OCI-LY7 (cell line): Measurements from ENCODE around the gene EVI5. TPM values are rescaled to one million over a fixed set of nuclear protein-coding genes. Genes with fewer than 3 reads are reported as not detected.

ENCODE experiments used
- BruUV-seq: library from RNA; stranded (reverse); fragments of 400-500 nt; replicated peaks from 2 replicates; lab custom pipeline; 2021; lab: Mats Ljungman, UMichigan
- CTCF ChIA-PET: fragments of 300-600 bp; sonication (Branson Sonifier 250); formaldehyde crosslinking; loops from one replicate; lab custom pipeline; 2022; ENCODE audit warnings: antibody characterized with exemption; ENCODE audit not compliant: unreplicated experiment; lab: Charles Lee
- POLR2A ChIA-PET: fragments of 300-600 bp; sonication (Branson Sonifier 250); formaldehyde crosslinking; loops from one replicate; lab custom pipeline; 2022; ENCODE audit warnings: antibody characterized with exemption; lab: Charles Lee
- DNase-seq: peaks from one replicate; pipeline ENCODE4 v3.0.0-alpha.2; 2015; ENCODE audit warnings: low spot score
- H2AFZ ChIP-seq: fragments of 200-600 bp; sonication (generic), shearing (Covaris generic); 2 replicates; pipeline ENCODE4 v1.6.1; 2014; ENCODE audit warnings: mild to moderate bottlenecking, antibody characterized with exemption, low read length, moderate library complexity
- H3K27ac ChIP-seq: fragments of 200-600 bp; sonication (generic); 2 replicates; pipeline ENCODE4 v1.5.1; 2014; ENCODE audit warnings: mixed run types, low read depth, mild to moderate bottlenecking, moderate library complexity, low read length, inconsistent platforms; ENCODE audit not compliant: poor library complexity, severe bottlenecking
- H3K36me3 ChIP-seq: fragments of 200-600 bp; sonication (generic); 2 replicates; pipeline ENCODE4 v1.6.1; 2014; ENCODE audit warnings: mild to moderate bottlenecking, antibody characterized with exemption, low read length, moderate library complexity, mixed read lengths; ENCODE audit not compliant: insufficient read depth
- H3K4me1 ChIP-seq: fragments of 200-600 bp; sonication (generic); 2 replicates; pipeline ENCODE4 v1.5.1; 2014; ENCODE audit warnings: mild to moderate bottlenecking, low read length; ENCODE audit not compliant: insufficient read depth, poor library complexity, severe bottlenecking
- H3K4me2 ChIP-seq: fragments of 200-600 bp; sonication (generic); 2 replicates; pipeline ENCODE4 v1.6.1; 2014; ENCODE audit warnings: mild to moderate bottlenecking, low read length
- H3K4me3 ChIP-seq: fragments of 200-600 bp; sonication (generic); 2 replicates; pipeline ENCODE4 v1.5.1; 2014; ENCODE audit warnings: mild to moderate bottlenecking, low read depth, low read length; ENCODE audit not compliant: poor library complexity, severe bottlenecking
- H3K79me2 ChIP-seq: fragments of 200-600 bp; sonication (generic); 2 replicates; pipeline ENCODE4 v1.6.1; 2016; ENCODE audit warnings: low read depth, mild to moderate bottlenecking, low read length, moderate library complexity, mixed read lengths; ENCODE audit not compliant: insufficient read depth
- H3K9me2 ChIP-seq: fragments of 200-600 bp; sonication (generic); 2 replicates; pipeline ENCODE4 v1.6.1; 2016; ENCODE audit warnings: mild to moderate bottlenecking, low read length, mixed read lengths; ENCODE audit not compliant: insufficient read depth
- H3K9me3 ChIP-seq: fragments of 200-600 bp; sonication (generic); 2 replicates; pipeline ENCODE4 v1.6.1; 2014; ENCODE audit warnings: mild to moderate bottlenecking, mixed run types, low read length, mixed read lengths
- H4K20me1 ChIP-seq: fragments of 200-600 bp; sonication (generic); 2 replicates; pipeline ENCODE4 v1.6.1; 2014; ENCODE audit warnings: mild to moderate bottlenecking, antibody characterized with exemption, low read length, moderate library complexity, mixed read lengths; ENCODE audit not compliant: insufficient read depth
- EZH2phosphoT487 ChIP-seq: fragments of 200-600 bp; sonication (generic); IDR thresholded peaks from 2 replicates; pipeline ENCODE4 v1.6.1; 2018; ENCODE audit warnings: low read depth, borderline replicate concordance, mild to moderate bottlenecking, mixed run types, antibody characterized with exemption, low read length, moderate library complexity, mixed read lengths
- intact Hi-C: fragments of 100-400 bp; cut with micrococcal nuclease; formaldehyde crosslinking; loops from one replicate; pipeline ENCODE4 v1.10.0; 2022; ENCODE audit not compliant: unreplicated experiment
- total RNA-seq, 2 experiments: library from RNA; depleted of rRNA in 1 of 2; stranded (reverse); fragments of >200 nt in 1 of 2; shearing (Covaris generic) in 1 of 2; gene quantifications; 2 replicates each; pipeline ENCODE4 v1.2.3, GENCODE V29; 2014 to 2022
- TF ChIP-seq, protein P1 (sequence below): fragments of 200-600 bp; sonication (generic); conservative IDR thresholded peaks from 2 replicates; pipeline ENCODE4 v1.5.1; 2014; ENCODE audit warnings: mild to moderate bottlenecking, antibody characterized with exemption, low read length, moderate library complexity, mixed read lengths

The EVI5 gene
- total RNA-seq, 2 experiments from 2014 or later, result 15.1 to 27.8 TPM

DNA sequence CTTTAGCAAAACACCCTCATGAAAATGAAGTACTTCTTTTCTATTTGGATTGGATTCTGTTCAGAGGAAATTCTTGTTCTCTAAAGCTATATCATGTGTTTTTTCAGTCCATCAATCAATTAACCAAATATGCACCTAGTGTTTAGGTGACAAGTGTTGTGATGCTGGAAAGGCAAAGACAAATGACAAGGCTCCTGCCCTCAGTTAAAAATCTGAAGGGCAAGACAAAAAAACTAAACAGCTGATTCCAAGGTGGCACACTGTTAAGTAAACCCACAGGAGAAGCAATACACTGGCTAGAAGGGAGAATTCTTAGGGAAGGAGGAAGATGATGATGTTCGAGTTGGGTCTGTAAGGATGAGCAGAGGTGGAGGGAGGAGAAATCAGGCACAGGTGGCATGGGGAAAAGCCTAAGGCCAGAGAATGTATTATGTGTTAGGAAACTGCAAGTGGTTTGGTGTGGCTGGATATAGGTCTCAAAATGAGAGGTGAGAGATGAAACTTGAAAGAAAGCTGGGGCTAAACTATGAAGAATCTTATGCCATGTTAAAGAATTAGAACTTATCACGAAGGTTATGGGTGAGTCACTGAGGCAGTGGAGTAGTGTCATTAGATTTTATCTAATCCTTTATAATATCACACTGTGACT is 246.4 kb downstream of the EVI5 start:
- no peak for DNase-seq
- no peaks in the 10 kb centered on the region for H4K20me1 ChIP-seq
- no peaks in the 10 kb centered on the region for H3K79me2 ChIP-seq
- no peaks in the 10 kb centered on the region for H3K9me2 ChIP-seq
- no peak overlapping the region for H3K27ac ChIP-seq
- H3K4me1 ChIP-seq, result no peaks in the 10 kb centered on the region
- no TSS peak for BruUV-seq
- H3K4me2 ChIP-seq, result 0 out of 2 replicates have a peak overlapping the region, but pooled peaks have one; percentile 27
- ChIA-PET CTCF (no interaction called here), POLR2A (interaction anchor here (0.5 to 1.2 kb wide), 2 partner anchors 28 to 76 kb away, joined by 6 to 9 read pairs; no protein-coding TSS in a partner anchor)
- H3K36me3 ChIP-seq, result no peaks in the 10 kb centered on the region
- H3K9me3 ChIP-seq, result no peaks in the 10 kb centered on the region
- intact Hi-C loops, result no loop called here
- no peak overlapping the region for H3K4me3 ChIP-seq
- no peak for TF ChIP-seq EZH2phosphoT487
- TF ChIP-seq, protein P1, sequence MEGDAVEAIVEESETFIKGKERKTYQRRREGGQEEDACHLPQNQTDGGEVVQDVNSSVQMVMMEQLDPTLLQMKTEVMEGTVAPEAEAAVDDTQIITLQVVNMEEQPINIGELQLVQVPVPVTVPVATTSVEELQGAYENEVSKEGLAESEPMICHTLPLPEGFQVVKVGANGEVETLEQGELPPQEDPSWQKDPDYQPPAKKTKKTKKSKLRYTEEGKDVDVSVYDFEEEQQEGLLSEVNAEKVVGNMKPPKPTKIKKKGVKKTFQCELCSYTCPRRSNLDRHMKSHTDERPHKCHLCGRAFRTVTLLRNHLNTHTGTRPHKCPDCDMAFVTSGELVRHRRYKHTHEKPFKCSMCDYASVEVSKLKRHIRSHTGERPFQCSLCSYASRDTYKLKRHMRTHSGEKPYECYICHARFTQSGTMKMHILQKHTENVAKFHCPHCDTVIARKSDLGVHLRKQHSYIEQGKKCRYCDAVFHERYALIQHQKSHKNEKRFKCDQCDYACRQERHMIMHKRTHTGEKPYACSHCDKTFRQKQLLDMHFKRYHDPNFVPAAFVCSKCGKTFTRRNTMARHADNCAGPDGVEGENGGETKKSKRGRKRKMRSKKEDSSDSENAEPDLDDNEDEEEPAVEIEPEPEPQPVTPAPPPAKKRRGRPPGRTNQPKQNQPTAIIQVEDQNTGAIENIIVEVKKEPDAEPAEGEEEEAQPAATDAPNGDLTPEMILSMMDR, result no peak
- H2AFZ ChIP-seq, result no peak overlapping the region

DNA sequence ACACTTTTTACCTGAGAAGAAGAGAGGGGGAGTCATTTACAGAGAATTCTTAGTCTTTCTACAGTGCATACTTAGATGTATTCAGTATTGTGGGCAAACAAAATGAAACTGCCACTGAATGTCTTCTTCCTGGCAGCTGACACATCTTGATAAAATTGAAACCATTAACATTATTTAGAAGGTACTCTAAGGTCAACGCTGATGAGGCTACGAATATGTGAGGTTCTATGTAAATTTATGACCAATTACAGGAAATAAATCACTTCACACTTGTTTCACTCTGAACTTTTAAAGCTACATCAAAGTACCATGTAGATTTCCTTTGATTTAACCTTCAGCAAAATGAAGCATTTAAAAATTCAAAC is 246.9 kb downstream of the EVI5 start:
- H2AFZ ChIP-seq, result no peak overlapping the region

More for the DNA sequence above, 246.9 kb downstream of the EVI5 start:
- Histone ChIP-seq H3K27ac (no peak overlapping the region), H3K4me1 (no peaks in the 10 kb centered on the region), H3K9me2 (no peaks in the 10 kb centered on the region), H3K79me2 (no peaks in the 10 kb centered on the region), H3K4me3 (no peak overlapping the region), H3K4me2 (peak overlapping the region; percentile 27; the same call in 1 of the 2 replicates), H4K20me1 (no peaks in the 10 kb centered on the region), H3K9me3 (no peaks in the 10 kb centered on the region), H3K36me3 (no peaks in the 10 kb centered on the region)
- no peak for DNase-seq
- intact Hi-C loops, result no loop called here
- BruUV-seq, result no TSS peak
- ChIA-PET POLR2A (interaction anchor here (0.5 to 1.5 kb wide), 5 partner anchors 10 to 76 kb away, joined by 3 to 9 read pairs (median 3); no protein-coding TSS in a partner anchor), CTCF (no interaction called here)
- TF ChIP-seq, protein P1, result no peak
- no peak for TF ChIP-seq EZH2phosphoT487
